Breast epithelium (tissue), 4 donors: ENCODE measurements around the gene NFIL3. TPM values are rescaled to one million over a fixed set of nuclear protein-coding genes. Genes with fewer than 3 reads are reported as not detected.

Experiments
- DNase-seq, 2 donors: peaks; one replicate each; pipeline ENCODE4 v3.0.0-alpha.2; 2019; ENCODE audit warnings: low spot score in 2 of 2
- H3K27ac ChIP-seq, 2 donors: fragments of 200-600 bp; sonication (generic) in 1 of 2; one replicate each; pipeline ENCODE4 v1.5.1; 2016 to 2019; ENCODE audit warnings: mild to moderate bottlenecking in 1 of 2
- H3K27me3 ChIP-seq, 2 donors: fragments of 200-600 bp; sonication (generic) in 1 of 2; one replicate each; pipeline versions ENCODE4 v1.5.1 to v1.6.0; 2017 to 2019; ENCODE audit warnings: control low read depth in 1 of 2, mild to moderate bottlenecking in 1 of 2
- H3K36me3 ChIP-seq: fragments of 200-600 bp; one replicate; pipeline ENCODE4 v1.5.1; 2019
- H3K4me1 ChIP-seq, 2 donors: fragments of 200-600 bp; sonication (generic); one replicate each; pipeline ENCODE4 v1.5.1; 2016 to 2019; ENCODE audit warnings: control low read depth in 1 of 2
- H3K4me3 ChIP-seq, 3 donors: fragments of 200-600 bp; sonication (generic); 1 replicate in 2 of 3; 2 replicates in 1 of 3; pipeline ENCODE4 v1.5.1; 2016 to 2019; ENCODE audit warnings: mild to moderate bottlenecking in 3 of 3, moderate library complexity in 2 of 3
- H3K9me3 ChIP-seq, 2 donors: fragments of 200-600 bp; sonication (generic) in 1 of 2; one replicate each; pipeline ENCODE4 v1.5.1; 2016 to 2019; ENCODE audit warnings: control low read depth in 1 of 2
- POLR2A ChIP-seq: fragments of 450-650 bp; IDR thresholded peaks from one replicate; pipeline ENCODE4 v1.6.1; 2016; ENCODE audit warnings: antibody characterized with exemption, mild to moderate bottlenecking, moderate library complexity
- POLR2AphosphoS5 ChIP-seq, 3 donors: sonication (generic); formaldehyde crosslinking; IDR thresholded peaks; one replicate each; pipeline ENCODE4 v1.6.1; 2017; ENCODE audit warnings: antibody characterized with exemption in 3 of 3
- intact Hi-C: fragments of 100-400 bp; cut with DNase I; formaldehyde crosslinking; loops from one replicate; pipeline ENCODE4 v1.15.1; 2023; ENCODE audit warnings: low total_unique reads
- total RNA-seq, 3 donors: library from RNA; depleted of rRNA; stranded (reverse); fragments of >200 nt; gene quantifications; one replicate each; pipeline ENCODE4 v1.1.0, GENCODE V29; 2016
- TF ChIP-seq, protein P1 (sequence below), 3 donors: fragments of 450-650 bp; IDR thresholded peaks; one replicate each; pipeline ENCODE4 v1.5.1; 2016 to 2017; ENCODE audit warnings: antibody characterized with exemption in 3 of 3, mild to moderate bottlenecking in 3 of 3, moderate library complexity in 3 of 3

Gene NFIL3
- total RNA-seq, 3 donors from 2014 or later, result 65.1 to 87.2 (median 74.9) TPM

DNA sequence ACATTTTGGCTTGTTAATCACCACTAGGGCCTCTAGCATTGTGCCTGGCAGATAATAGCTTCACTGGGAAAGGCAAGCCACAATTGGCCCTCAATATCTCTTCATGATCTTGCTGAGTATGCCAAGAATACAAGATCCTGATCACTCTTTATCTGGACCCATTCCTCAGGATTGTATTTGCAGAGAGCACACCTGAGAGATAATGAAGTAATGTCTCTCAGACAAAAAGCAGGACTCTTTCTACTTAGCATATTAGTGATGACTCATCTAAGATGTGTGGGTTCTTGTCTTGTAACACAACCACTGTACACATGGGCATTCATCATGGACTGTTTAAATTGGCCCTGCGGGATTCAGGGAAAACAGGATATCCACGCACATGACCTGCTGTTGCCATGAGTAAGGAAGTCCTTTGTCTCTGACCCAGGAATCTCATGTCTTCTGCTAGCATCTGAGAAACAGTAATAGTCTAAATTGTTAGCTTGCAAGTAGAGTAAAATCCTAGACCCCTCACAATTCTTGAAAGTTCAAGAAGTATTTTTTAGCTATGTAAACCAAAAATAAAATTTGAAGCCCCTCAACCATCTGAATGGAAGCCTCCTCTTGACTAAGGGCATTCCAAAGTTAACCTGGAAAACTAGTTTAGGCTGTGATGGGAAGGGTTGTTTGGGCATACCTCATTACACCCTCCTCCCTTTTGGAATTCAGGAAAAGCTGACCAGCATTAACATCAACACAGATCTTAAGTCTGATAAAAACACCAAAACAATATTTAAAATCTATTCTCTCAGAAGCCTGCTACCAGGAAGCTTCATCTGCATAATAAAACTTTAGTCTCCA is 28.0 kb upstream of the NFIL3 start:
- no peaks in the 10 kb centered on the region for H3K4me1 ChIP-seq
- intact Hi-C loops, result no loop called here
- H3K27ac ChIP-seq, result no peak overlapping the region
- no peaks in the 10 kb centered on the region for H3K36me3 ChIP-seq
- no peak for DNase-seq
- H3K9me3 ChIP-seq, result no peaks in the 10 kb centered on the region
- no peak overlapping the region for H3K4me3 ChIP-seq
- TF ChIP-seq POLR2AphosphoS5 (IDR thresholded peaks at IDR 0.05), result no peak
- TF ChIP-seq POLR2A, result no peak
- TF ChIP-seq, protein P1, sequence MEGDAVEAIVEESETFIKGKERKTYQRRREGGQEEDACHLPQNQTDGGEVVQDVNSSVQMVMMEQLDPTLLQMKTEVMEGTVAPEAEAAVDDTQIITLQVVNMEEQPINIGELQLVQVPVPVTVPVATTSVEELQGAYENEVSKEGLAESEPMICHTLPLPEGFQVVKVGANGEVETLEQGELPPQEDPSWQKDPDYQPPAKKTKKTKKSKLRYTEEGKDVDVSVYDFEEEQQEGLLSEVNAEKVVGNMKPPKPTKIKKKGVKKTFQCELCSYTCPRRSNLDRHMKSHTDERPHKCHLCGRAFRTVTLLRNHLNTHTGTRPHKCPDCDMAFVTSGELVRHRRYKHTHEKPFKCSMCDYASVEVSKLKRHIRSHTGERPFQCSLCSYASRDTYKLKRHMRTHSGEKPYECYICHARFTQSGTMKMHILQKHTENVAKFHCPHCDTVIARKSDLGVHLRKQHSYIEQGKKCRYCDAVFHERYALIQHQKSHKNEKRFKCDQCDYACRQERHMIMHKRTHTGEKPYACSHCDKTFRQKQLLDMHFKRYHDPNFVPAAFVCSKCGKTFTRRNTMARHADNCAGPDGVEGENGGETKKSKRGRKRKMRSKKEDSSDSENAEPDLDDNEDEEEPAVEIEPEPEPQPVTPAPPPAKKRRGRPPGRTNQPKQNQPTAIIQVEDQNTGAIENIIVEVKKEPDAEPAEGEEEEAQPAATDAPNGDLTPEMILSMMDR (IDR thresholded peaks at IDR 0.05), result no peak
- H3K27me3 ChIP-seq, result no peaks in the 10 kb centered on the region

DNA sequence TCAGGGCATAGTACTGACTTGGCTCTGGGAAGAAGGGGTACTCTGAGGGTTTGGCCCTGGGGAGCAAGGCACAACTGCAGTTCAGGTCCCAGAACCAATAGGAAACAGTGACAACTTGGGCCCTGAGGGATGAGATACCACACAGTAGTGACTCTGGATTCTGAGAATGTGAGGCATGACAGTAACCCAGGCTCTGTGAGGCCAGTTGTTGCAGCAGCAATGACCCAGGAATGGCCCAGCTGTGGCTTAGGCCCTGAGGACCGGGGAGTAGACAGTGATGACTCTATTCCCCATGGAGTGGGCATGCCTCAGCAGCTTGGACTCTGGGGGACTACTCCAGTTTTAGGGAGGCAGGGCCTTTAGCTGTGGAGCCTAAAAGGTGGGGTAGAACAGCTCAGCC is 21.5 kb upstream of the NFIL3 start:
- TF ChIP-seq POLR2A (no peak), POLR2AphosphoS5 (IDR thresholded peaks at IDR 0.05) (no peak)
- intact Hi-C loops, result no loop called here
- no peak for DNase-seq

DNA sequence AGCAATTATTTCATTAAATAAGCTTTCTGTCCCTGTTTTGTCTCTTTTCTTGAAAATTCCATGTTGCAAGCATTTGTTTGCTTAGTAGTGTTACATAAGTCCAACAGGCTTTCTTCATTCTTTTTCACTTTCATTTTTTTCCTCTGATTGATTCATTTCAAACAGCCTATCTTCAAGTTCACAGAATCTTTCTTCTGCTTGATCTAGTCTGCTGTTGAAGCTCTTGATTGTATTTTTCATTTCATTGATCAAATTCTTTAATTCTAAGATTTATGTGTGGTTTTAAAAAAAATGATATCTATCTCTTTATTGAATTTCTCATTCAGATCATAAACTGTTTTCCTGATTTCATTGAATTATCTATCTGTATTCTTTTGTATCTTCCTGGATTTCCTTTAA is 20.4 kb upstream of the NFIL3 start:
- no peak for DNase-seq
- peaks cover 10 to 17% of the 10 kb centered on the region in 2 donors for H3K9me3 ChIP-seq
- intact Hi-C loops, result no loop called here
- no peak overlapping the region for H3K27ac ChIP-seq
- no peak overlapping the region for H3K4me3 ChIP-seq
- H3K27me3 ChIP-seq, result no peaks in the 10 kb centered on the region
- no peaks in the 10 kb centered on the region for H3K4me1 ChIP-seq
- TF ChIP-seq POLR2AphosphoS5 (IDR thresholded peaks at IDR 0.05) (no peak), POLR2A (no peak)
- TF ChIP-seq, protein P1 (IDR thresholded peaks at IDR 0.05), result no peak
- no peaks in the 10 kb centered on the region for H3K36me3 ChIP-seq

More for the DNA sequence above, 21.5 kb upstream of the NFIL3 start:
- Histone ChIP-seq H3K9me3 (peaks cover 10 to 17% of the 10 kb centered on the region in 2 donors), H3K27me3 (no peaks in the 10 kb centered on the region), H3K36me3 (no peaks in the 10 kb centered on the region), H3K4me3 (no peak overlapping the region), H3K4me1 (no peaks in the 10 kb centered on the region), H3K27ac (no peak overlapping the region)

DNA sequence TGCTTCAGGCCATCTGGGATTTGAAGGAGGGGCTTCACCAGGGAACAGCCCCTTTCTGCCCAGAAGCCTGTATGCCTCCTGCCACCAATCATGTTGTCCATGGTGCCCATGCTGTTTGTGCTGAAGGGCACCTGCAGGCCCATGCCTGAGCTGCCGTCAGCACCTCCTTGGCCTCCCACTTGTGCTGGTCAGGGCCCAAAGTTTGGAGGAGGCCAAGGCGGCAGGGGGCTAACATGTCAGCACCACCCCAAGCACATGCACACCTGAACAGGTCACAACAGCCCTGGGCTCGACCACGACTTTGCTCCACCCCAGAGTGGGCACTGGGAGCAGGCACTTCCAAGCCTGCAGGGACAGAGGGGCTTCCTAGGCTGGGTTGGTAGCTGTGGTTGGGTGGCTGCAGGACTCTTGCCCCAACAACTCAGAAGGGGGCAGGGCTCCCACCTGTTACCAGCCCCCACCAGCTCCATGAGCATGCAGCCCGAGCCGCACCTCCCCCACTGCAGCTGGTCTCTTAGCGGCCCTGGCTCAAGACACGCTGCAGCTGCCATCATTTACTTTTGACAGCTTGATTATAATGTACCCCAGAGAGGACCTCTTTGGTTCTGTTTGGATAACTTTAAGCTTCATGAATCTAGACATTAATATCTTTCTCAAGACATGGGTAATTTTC is 19.8 kb upstream of the NFIL3 start:
- intact Hi-C loops, result no loop called here

DNA sequence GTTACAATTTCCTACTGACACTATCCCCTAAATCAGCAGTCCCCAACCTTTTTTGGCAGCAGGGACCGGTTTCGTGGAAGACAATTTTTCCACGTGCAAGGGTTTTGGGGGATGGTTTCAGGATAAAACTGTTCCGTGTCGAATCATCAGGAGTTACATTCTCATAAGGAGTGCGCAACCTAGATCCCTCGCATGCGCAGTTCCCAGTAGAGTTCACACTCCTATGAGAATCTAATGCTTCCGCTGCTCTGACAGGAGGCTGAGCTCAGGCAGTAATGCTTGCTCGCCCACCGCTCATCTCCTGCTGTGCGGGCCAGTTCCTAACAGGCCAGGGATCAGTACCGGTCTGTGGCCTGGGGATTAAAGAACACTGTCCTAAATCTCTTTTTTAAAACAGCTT is 13.2 kb upstream of the NFIL3 start:
- intact Hi-C loops, result loop anchor here (10.0 kb wide), 2 partner anchors 522 to 1562 kb away; no protein-coding TSS in a partner anchor
- Histone ChIP-seq H3K4me3 (no peak overlapping the region), H3K27ac (no peak overlapping the region), H3K9me3 (no peaks in the 10 kb centered on the region), H3K27me3 (no peaks in the 10 kb centered on the region), H3K36me3 (no peaks in the 10 kb centered on the region), H3K4me1 (no peaks in the 10 kb centered on the region)
- DNase-seq, result no peak
- TF ChIP-seq, protein P1 (IDR thresholded peaks at IDR 0.05), result no peak
- TF ChIP-seq POLR2A, result no peak
- no peak for TF ChIP-seq POLR2AphosphoS5 (IDR thresholded peaks at IDR 0.05)

More for the DNA sequence above, 19.8 kb upstream of the NFIL3 start:
- Histone ChIP-seq H3K36me3 (no peaks in the 10 kb centered on the region), H3K4me1 (no peaks in the 10 kb centered on the region), H3K4me3 (no peak overlapping the region), H3K27ac (no peak overlapping the region), H3K9me3 (peaks cover 10 to 17% of the 10 kb centered on the region in 2 donors), H3K27me3 (no peaks in the 10 kb centered on the region)
- no peak for DNase-seq
- TF ChIP-seq, protein P1 (IDR thresholded peaks at IDR 0.05), result no peak
- TF ChIP-seq POLR2A, result no peak
- TF ChIP-seq POLR2AphosphoS5 (IDR thresholded peaks at IDR 0.05), result no peak
